ENCODE results near the gene GCKR.
"Not testable (repeated sequence)": the region's sequence is repeated elsewhere in the genome, so short reads cannot be mapped to it uniquely, and the experiment has no call there.

Gene GCKR

GRCh38 chr2:27509326-27509725 is 12.7 kb downstream of the GCKR start:
- no peak for DNase-seq

GRCh38 chr2:27518113-27518781 is 21.6 kb downstream of the GCKR start:
- DNase-seq = no peak

- no peak for DNase-seq
Observed at GRCh38 chr2:27518782-27519113, 22.1 kb downstream of the GCKR start.

- DNase-seq = no peak
Observed at GRCh38 chr2:27520316-27520715, 23.7 kb downstream of the GCKR start.

DNA sequence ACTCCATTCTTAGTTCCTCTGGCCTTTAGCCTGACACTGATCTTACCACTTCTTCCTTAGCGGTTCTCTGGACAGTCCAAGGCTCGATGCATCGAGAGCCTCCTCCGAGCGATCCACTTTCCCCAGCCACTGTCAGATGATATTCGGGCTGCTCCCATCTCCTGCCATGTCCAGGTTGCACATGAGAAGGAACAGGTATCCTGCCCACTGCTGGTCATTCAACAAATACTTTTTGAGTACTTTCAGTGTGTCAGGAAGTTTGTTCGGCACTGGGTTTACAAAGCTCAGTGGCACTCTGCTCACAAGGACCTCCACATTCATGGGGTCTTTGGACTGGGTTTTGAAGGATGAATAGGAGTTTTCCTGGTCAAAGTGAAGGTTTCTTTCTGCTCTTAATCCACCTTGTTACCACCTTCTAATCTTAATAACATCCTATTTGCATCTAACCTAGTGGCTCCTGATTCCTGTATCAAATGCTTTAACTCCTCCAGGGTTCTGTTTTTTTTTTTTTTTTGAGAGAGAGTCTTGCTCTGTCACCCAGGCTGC is 25.8 kb downstream of the GCKR start:
- no peak for DNase-seq

- no peak for DNase-seq
Observed at GRCh38 chr2:27527182-27527581, 30.5 kb downstream of the GCKR start.

DNA sequence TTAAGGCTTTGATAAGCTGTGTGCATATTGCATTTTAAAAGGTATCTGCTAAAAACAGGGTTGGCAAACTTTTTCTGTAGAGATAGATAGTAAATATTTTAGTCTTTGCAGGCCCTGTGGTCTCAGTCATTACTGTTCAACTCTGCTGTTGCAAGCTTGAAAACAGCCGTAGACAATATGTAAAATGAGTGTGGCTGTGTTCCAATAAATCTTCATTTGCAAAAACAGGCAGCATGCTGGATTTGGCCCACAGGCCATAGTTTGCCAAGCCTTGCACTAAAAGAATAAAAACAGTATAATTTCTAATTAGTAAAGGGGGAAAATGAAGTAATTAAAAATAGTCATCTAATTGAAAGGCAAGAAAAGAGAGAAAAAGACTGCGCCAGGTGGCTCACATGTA is 35.3 kb downstream of the GCKR start:
- DNase-seq = no peak

DNA sequence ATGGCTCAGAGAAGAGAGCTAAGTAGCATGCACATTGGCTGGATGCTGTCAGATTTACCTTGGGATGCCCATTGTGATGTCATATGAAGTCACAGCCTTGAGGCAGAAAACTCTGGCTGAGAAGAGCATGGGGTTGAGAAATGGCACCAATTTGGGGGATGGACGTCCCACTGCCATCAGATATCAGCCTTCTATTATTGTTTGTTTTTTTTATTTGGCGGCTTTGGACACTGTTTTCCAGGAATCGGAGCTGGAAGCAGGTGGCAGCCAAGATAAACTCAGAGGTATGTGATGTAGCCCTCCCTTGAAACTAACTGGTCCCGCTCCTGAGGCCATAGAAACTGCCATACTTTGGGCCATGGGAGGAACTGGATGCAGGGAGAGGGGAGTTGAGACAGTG is 40.6 kb downstream of the GCKR start:
- DNase-seq = no peak

- DNase-seq = not testable (repeated sequence)
Observed at GRCh38 chr2:27538839-27539450, 42.3 kb downstream of the GCKR start.

DNA sequence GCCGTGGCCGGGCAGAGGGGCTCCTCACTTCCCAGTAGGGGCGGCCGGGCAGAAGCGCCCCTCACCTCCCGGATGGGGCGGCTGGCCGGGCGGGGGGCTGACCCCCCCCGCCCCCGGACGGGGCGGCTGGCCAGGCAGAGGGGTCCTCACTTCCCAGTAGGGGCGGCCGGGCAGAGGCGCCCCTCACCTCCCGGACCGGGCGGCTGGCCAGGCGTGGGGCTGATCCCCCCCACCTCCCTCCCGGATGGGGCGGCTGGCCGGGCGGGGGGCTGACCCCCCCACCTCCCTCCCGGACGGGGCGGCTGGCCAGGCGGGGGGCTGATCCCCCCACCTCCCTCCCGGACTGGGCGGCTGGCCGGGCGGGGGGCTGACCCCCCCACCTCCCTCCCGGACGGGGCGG is 43.0 kb downstream of the GCKR start:
- DNase-seq = not testable (repeated sequence)

- no peak for DNase-seq
Observed at GRCh38 chr2:27544143-27544821, 47.6 kb downstream of the GCKR start.

DNA sequence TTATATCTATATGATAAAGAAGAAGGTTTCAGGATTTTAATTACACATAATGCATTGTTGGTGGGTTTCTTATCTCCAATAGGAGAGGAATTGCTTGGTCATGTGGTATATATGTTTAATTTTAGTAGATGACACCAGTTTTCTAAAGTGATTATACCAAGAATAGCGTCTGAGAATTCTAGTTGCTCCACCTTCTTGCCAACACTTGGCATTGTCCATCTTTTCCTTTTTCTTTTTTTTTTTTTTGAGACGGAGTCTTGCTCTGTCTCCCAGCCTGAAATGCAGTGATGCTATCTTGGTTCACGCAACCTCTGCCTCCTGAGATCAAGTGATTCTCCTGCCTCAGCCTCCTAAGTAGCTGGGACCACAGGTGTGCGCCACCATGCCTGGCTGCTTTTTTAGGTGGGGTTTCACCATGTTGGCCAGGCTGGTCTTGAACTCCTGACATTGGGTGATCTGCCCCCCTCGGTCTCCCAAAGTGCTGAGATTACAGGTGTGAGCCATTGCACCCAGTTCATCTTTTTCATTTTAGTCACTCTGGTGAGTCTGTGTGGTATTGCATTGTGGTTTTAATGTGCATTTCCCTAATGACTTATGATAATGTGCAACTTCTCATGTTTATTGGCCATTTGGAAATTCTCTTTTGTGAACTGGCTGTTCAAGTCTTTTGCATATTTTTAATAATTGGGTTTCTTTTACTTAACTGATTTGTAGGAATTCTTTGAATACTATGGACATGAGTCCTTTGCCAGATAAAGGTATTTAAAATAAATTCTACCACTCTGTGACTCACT is 48.9 kb downstream of the GCKR start:
- no peak for DNase-seq

GRCh38 chr2:27549303-27549702 is 52.7 kb downstream of the GCKR start:
- no peak for DNase-seq

DNA sequence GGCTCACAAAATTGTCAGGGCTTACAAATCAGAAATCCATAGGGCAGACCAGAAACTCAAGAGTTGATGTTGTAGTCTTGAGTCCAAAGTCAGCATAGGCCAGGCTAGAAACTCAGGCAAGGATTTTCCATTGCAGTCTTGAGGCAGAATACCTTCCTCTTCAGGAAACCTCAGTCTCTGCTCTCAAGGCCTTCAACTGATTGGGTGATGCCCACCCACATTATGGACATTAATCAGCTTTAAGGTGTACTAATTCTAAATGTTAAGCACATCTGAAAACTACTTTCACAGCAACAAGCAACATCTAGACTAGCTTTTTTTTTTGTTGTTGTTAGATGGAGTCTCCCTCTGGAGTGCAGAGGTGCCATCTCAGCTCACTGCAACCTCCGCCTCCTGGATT is 54.9 kb downstream of the GCKR start:
- DNase-seq = no peak

DNA sequence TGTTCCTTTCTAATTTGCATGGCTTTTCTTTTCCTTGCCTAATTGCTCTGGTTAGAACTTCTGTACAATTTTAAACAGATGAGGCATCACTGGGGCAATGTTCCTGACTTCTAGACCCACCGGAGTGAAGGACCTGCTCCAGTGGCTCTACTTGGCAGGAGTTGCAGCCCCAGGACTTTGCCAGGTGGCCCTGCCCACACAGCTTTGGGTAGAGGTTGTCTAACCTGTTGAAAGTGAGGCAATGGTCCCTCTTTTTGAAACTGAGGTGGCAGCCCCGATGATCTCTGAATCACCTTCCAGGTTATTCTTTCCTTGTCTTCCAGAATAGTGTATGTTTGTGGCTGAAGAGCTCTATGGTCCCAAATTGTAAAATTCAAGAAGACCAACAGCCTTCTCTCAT is 56.3 kb downstream of the GCKR start:
- no peak for DNase-seq

DNA sequence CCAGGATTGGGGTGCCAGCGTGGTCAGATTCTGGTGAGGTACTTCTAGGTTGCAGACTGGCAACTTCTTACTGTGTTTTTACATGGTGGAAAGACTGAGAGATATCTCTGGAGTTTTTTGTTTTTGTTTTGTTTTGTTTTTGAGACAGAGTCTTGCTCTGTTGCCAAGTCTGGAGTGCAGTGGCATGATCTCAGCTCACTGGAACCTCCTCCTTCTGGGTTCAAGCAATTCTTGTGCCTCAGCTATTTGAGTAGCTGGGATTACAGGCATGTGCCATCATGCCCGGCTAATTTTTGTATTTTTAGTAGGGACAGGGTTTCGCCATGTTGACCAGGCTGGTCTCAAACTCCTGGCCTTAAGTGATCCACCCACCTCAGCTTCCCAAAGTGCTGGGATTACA is 57.8 kb downstream of the GCKR start:
- DNase-seq = not testable (repeated sequence)

GRCh38 chr2:27559228-27559627 is 62.6 kb downstream of the GCKR start:
- no peak for DNase-seq

- DNase-seq = no peak
Observed at GRCh38 chr2:27561060-27561459, 64.4 kb downstream of the GCKR start.

GRCh38 chr2:27566628-27567027 is 70.0 kb downstream of the GCKR start:
- DNase-seq = no peak

DNA sequence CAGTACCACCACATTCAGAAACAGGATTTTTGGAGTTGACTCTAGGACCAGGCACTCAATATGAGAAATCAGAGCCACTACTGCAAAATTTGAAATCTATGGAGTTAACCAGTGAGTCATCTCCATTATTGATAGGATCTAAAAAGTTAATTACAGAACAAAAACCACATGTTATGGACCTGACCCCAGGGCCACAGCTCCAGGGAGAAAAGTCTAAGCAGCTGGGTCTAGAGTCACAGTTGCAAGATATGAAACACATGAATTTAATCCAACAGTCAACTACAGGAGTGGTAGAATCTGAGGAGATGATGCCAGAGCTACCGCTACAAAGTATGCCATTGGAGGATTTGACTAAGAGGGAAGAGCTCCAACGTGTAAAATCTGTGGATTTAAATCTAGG is 72.8 kb downstream of the GCKR start:
- no peak for DNase-seq

DNA sequence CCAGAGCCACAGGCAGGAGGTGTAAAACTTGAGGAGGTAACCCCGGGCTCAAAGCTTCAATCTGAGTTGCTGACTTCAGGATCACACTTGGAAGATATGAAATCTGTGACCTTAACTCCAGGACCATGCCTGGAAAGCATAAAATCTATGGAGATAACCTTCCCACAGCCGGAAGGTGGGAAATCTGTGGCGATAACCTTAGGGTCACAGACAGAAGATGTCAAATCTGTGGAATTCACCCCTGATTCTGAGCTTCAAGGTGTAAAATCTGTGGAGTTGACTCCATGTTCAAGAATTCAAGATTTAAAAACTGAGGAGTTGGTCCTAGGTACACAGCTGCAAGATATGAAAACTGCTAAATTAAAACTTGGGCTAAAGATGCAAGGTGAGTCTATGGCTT is 74.6 kb downstream of the GCKR start:
- DNase-seq = no peak

DNA sequence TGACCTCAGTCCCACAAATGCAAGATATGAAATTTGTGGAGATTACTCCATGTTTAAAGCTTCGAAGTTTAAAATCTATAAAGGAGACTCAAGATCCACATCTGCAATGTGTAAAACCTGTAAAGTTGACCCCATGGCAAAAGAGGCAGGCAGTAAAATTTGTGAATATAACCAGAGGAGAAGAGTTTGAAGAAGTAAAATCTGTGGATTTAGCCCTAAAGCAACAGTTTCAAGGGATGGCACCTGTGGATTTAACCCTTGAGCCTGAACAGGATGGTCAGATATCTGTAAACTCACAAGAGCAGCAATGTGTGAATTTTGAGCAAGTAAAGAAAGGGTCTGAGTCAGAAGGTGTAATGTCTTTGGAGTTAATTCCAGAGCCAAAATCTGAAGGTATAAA is 75.0 kb downstream of the GCKR start:
- DNase-seq = no peak

- DNase-seq = no peak
Observed at GRCh38 chr2:27572439-27572838, 75.8 kb downstream of the GCKR start.

All from stimulated activated naive CD4-positive, alpha-beta T cell (primary cell).